IPS-NIHi7 (cell line): ENCODE results near the gene GSTA2.
"Not testable (repeated sequence)": the region's sequence is repeated elsewhere in the genome, so short reads cannot be mapped to it uniquely, and the experiment has no call there.

Source experiments
- DNase-seq: peaks from one replicate; pipeline ENCODE4 v3.0.0; 2012; ENCODE audit warnings: mixed read lengths; ENCODE audit errors: extremely low spot score

The GSTA2 gene

DNA sequence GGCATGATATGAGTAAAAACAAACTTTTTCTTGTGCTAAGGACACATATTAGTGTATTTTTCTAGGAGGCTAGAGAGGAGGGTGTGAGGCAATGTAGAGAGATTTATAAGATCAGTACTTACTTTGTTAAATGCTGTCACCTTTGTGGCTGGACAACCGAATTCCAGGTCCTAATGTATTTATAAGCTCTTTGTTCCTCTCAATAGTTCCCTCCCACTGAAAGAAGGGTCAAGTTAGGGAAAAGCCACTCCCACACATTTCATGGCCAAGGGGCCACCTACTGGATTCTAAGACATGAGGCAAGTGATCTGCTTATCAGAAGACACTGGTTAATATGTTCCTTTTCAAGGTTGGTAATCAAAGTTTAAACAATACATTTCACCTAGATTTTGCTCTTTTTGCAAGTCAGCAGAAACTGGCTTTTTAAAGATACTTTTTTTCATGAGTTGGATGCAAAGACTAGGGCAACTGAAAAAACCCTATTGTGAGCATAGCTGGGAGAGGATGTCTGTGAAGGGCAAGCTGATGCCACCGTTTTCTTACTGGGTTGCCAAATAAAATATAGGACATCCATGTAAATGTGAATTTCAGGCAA lies at the start of gene GSTA2:
TSS of gene GSTA2 (minus strand) at position 154 of the 595 bp plus-strand sequence. CDS start 5,528 bp downstream, outside the sequence.
- DNase-seq, result peak; percentile 21

GRCh38 chr6:52809777-52810176 lies 46.5 kb upstream of the GSTA2 start:
- not testable (repeated sequence) for DNase-seq

DNA sequence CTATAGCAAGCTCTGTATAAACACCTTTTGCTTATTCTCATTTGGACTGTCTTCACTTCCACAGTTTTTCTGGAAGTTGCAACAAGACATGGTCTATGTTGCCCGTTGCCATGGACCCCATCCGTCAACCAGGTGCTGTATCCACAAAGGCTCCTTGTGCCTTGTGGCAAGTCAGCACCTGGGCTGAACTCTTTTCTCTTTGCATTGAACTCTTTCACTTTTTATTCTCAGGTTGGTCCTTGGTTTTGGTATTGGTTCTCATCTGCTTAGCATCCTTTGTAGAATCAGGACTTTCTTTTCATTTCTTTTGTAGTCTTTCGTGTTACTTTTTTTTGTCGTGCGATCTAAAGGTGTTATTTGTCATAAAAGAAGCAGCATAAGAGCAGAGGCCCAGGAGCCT lies 45.4 kb upstream of the GSTA2 start:
- DNase-seq, result no peak

GRCh38 chr6:52803668-52804255 lies 40.5 kb upstream of the GSTA2 start, which contains the start of gene GSTA1:
GSTA1 (minus strand) TSS chr6:52803816; CDS start chr6:52799267, 4,549 bp downstream.
- not testable (repeated sequence) for DNase-seq

- DNase-seq, result no peak
Observed at GRCh38 chr6:52802806-52803205, 39.5 kb upstream of the GSTA2 start.

DNA sequence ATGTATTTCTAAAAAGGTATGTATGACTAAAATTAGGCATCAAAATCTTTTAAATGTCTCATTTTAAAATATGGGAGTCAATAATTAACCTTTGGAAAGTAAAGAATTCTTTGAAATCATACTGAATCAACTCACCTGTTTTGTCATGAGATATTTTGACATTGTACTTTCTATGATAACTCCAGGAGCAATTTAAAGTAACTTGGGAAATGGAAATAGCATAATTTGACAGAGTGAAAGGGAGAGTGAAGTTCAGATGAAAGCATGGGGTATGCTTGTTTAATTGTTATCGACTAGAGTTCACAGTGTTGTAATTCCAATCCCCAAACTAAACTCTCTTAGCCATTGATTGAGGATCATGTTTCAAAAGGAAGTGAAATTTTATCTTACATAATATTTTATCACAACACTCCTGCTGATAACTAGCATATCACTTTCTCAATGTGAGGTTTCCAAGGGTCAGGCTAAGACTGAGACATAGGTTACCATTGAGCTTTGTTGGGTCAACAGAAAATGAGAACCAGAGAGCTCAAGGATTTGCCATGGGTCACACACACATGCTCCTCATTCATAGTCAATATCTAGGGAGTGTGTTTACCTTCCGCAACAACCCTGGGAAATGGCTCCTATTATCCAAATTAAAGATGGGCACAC lies 38.0 kb upstream of the GSTA2 start:
- DNase-seq, result no peak

DNA sequence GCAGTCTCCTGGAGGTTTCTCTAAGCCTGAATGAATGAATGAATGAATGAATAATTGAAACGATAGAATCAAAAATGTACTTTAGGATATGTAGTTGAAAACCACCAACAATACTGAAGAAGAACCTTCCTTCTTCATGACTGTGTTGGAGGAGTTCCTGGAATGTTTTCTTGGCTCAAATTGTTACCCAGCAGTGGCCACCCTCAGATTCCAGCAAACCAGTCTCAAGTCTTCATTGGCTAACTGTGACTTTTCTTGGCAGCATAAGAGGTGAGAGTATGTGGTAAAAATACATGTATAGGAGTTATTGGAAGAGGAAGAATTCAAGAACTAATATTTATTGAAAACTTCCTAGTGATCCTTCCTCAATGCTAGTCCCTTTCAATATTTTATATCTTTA lies 36.0 kb upstream of the GSTA2 start:
- DNase-seq, result not testable (repeated sequence)

DNA sequence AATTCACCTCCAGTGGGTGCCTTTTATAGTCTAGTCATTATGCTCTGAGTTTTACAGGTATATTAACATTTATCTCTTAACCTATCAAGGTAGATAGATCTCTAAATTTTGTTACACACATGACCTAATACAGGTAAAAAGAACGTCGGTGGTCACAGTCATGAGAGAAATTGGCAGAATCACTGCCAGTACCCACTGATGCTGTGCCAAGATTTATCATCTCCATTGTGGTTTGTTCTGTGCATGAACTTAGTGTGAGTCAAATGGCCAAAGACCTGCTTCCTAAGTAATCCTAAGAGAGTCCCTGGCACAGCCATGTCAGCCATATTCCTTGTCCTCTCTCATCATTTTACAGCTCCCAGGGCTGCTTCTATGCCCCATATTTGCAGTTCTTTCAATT lies 31.1 kb upstream of the GSTA2 start:
- not testable (repeated sequence) for DNase-seq

- no peak for DNase-seq
Observed at GRCh38 chr6:52790861-52791260, 27.6 kb upstream of the GSTA2 start.

- DNase-seq, result not testable (repeated sequence)
Observed at GRCh38 chr6:52789658-52790057, 26.4 kb upstream of the GSTA2 start.

- DNase-seq, result no peak
Observed at GRCh38 chr6:52788478-52788877, 25.2 kb upstream of the GSTA2 start.

GRCh38 chr6:52787917-52788316 lies 24.6 kb upstream of the GSTA2 start:
- no peak for DNase-seq

DNA sequence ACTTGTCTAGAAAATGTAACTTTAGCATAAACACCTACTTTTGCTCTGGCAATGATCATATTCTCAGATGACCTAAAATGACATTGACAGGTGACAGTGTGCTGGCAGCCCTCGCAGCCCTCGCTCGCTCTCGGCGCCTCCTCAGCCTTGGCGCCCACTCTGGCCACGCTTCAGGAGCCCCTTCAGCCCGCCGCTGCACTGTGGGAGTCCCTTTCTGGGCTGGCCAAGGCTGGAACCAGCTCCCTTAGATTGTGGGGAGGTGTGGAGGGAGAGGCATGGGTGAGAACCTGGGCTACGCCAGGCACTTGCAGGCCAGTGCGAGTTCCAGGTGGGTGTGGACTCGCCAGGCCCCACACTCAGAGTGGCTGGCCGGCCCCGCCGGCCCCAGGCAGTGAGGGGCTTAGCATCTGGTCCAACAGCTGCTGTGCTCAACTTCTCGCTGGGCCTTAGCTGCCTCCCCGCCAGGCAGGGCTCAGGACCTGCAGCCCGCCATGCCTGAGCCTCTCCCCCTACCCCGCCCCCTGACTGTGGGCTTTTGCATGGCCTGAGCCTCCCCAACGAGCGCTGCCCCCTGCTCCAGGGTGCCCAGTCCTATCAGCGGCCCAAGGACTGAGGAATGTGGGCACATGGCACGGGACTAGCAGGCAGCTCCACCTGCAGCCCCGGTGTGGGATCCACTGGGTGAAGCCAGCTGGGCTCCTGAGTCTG lies 23.1 kb upstream of the GSTA2 start:
- no peak for DNase-seq

DNA sequence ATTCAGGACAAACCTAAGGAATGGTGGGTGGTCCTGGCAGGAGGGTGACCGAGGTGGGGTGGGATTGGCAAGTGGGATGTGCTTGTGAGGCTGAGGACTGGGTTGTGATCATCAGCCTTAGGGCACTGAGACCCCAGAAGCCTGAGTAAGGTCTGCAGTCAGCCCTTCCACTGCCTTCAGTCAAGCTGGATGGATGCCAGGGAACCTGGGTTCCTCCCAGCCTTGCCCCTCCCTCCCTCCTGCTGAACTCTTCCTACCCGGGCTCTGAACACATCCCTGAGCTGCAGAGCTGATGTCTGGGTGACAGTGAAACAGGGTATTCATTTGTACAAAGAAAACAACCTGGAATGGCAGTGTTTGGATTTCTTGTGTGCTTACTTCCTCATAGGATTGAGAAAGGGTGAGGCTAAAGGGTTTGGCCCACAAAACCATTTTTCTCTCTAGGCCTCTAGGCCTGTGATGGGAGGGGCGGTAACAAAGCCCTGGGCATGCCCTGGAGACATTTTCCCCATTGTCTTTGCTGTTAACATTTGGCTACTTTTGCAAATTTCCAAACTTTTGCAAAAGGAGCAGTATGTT lies 19.5 kb upstream of the GSTA2 start:
- not testable (repeated sequence) for DNase-seq

GRCh38 chr6:52782209-52782608 lies 18.9 kb upstream of the GSTA2 start:
- not testable (repeated sequence) for DNase-seq

- no peak for DNase-seq
Observed at GRCh38 chr6:52779237-52779636, 16.0 kb upstream of the GSTA2 start.

GRCh38 chr6:52776711-52777351 lies 13.6 kb upstream of the GSTA2 start:
- not testable (repeated sequence) for DNase-seq

DNA sequence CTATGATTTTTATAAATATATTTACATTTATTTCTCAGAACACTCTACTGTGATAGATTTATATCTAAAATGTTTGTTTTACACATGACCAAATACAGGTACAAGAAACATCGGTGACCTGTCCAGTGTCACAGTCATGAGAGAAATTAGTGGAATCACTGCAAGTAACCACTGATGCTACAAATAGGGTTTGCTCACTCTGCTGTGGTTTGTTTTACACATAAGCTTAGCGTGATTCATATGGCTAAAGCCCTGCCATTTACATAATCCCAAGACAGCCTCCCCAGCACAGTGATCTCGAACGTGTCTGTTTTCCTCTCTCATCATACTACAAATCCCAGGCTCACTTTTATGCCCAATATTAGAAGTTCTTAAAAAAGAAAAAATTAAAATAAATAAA lies 6.1 kb upstream of the GSTA2 start:
- DNase-seq, result not testable (repeated sequence)

- DNase-seq, result not testable (repeated sequence)
Observed at GRCh38 chr6:52767658-52768057, 4.4 kb upstream of the GSTA2 start.

DNA sequence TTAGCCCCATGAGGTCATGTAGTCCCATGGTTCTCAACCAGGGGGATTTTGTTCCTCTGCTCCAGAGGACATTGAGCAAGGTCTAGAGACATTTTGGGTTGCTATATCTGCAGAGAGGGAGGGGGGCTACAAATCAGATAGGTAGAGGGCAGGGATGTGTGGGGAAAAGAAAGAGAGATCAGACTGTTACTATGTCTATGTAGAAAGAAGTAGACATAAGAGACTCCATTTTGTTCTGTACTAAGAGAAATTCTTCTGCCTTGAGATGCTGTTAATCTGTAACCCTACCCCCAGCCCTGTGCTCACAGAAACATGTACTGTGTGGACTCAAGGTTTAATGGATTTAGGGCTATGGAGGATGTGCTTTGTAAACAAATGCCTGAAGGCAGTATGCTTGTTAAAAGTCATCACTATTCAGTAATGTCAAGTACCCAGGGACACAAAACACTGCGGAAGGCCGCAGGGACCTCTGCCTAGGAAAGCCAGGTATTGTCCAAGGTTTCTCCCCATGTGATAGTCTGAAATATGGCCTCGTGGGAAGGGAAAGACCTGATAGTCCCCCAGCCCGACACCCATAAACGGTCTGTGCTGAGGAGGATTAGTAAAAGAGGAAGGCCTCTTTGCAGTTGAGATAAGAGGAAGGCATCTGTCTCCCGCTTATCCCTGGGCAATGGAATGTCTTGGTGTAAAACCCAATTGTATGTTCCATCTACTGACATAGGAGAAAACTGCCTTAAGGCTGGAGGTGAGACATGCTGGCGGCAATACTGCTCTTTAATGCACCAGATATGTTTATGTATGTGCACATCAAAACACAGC lies 1.4 kb downstream of the GSTA2 start:
- not testable (repeated sequence) for DNase-seq
